GM21737 (cell line): ENCODE measurements around the gene BTBD16.

Experiments
- ATAC-seq: cut with Tn5 transposase; IDR thresholded peaks from one replicate; pipeline ENCODE4 v1.9.1; 2021; ENCODE audit warnings: mild to moderate bottlenecking, moderate library complexity; ENCODE audit not compliant: unreplicated experiment

Gene BTBD16

DNA sequence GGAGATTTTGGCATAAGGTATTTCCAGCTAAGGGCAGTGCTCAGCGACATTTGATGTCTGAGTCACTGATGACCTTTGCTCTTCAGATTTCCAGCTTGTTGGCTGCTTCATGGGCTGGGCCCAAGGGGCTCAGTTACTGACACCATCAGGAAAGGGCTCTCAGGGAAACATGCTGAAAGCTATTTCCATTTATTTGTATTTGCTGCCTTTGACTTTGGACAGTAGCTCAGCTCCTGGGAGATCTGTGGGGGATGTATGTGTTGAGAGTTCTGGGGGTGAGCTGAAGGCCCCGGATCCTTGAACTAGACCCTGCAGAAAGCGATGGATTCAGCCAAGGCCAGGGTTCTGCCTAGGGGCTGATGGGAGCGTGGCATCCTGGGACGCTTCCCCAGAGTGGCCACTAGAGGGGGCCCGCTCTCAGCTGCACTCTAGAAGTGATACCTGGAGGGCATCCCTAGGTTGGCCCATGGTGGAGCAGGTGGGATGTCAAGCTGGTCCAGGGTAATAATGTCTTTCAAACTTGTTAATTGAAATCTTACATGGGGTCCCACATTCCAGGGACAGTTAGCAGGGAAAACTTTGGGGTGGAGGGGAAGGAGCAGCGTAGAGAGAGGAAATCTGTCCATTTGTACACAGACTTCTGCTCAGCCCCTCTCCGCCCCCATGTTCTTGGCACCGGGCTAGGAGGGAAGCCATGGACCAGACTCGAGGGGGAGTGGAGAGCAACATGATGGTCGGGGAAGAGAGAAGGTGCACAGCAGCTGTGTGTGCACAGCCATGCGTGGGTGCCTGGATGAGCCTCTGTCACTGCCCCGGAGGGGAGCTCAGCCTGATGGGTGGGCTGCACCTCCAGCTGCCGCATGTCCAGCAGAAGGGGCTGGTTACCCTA, 3.0 kb upstream of the BTBD16 start:
- ATAC-seq: peak; percentile 65

DNA sequence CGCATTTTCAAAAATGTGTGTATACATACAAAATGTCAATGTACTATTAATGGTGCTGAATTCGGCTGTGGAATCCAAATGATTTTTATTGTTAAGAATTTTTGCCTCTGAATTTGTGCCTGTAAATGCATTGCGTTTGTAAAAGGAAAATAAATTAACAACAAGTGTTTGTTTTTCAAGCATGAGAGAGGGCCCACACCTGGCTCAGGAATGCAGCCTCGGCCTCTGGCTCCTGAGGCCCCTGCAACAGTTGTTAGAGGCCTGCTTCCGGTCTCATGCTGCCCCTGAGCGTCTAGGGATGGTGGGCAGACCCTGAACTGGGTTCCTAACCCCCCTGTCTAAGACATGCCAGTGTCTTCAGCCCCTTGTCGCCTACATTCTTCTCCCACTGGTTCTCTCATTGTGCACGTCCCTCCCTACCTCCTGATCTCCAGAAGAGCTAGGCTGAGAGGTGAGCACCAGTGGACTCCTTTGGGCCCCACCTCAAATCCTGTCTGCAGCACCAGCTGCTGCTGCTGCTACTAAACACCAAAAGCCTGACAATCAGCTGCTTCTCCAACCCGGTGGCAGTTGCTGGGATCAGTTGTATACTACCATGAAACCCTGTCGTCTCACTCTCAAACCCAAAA, 1.9 kb upstream of the BTBD16 start:
- no peak for ATAC-seq

GRCh38 chr10:122273966-122274545, 3.0 kb downstream of the BTBD16 start:
- no peak for ATAC-seq

- no peak for ATAC-seq
These were observed 5.6 kb downstream of the BTBD16 start for GRCh38 chr10:122276611-122277208.

- no peak for ATAC-seq
These were observed 6.5 kb downstream of the BTBD16 start for GRCh38 chr10:122277526-122278136.

DNA sequence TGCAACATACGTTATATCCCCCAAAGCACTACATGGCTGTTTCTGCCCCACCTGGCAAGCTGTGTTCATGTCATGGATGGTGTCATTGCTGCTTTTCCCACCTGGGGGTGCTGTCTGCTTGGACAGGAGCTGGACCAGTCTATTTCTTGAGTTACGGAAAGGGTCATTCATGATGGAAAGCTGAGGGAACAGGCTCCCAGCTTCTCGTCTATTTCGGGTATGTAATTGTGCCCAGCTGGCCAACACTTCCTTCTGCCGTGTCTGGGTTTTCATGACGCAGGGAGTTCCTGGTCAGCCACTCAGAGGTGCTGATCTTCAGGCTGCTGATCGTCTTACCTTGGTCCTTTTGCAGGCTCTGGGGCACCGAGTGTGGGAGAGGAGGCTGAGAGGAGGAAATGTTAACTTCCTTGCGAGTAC, 8.6 kb downstream of the BTBD16 start:
- ATAC-seq: no peak

GRCh38 chr10:122280156-122280555, 9.1 kb downstream of the BTBD16 start:
- ATAC-seq: no peak

- ATAC-seq: no peak
These were observed 10.0 kb downstream of the BTBD16 start for GRCh38 chr10:122281018-122281626.

GRCh38 chr10:122281751-122282150, 10.7 kb downstream of the BTBD16 start:
- no peak for ATAC-seq

DNA sequence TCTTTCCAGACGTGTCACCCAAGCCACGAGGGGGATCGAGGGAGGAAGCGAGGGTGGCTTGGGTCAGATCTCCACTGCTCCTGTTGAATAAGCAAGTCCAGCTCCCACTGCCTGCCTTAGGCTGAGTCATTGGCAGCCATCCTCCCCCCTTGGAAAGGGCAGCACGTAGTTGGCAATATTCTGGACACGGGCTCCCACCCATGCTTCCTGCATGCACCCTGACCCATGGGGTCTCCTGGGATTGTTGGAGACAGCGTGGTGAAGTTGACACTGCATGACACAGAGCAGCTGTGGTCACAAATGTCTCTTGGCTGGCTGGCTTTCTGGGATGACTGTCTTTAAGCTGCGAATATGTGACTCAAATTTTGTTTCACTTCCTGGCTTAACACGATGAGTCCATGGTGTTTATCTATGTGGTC, 11.2 kb downstream of the BTBD16 start:
- no peak for ATAC-seq

DNA sequence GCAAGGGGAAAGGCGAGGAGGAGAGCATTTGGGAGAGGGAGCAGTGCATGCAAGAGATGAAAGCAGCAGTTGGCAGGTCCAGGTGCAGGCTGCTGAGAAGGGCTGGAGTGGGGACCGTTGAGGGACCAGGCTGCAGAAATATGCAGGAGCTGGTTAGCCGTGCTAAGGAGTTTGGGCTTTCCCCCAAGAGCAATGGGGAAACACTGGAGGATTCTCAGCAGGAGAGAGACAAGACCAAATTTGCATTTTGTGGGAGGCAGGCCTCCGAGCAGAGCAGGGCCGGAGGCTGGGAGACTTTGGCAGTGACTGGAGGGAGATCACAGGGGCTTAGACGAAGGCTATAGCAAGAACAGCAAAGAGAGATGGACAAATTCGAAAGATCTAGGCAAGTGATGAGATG, 11.8 kb downstream of the BTBD16 start:
- ATAC-seq: no peak

DNA sequence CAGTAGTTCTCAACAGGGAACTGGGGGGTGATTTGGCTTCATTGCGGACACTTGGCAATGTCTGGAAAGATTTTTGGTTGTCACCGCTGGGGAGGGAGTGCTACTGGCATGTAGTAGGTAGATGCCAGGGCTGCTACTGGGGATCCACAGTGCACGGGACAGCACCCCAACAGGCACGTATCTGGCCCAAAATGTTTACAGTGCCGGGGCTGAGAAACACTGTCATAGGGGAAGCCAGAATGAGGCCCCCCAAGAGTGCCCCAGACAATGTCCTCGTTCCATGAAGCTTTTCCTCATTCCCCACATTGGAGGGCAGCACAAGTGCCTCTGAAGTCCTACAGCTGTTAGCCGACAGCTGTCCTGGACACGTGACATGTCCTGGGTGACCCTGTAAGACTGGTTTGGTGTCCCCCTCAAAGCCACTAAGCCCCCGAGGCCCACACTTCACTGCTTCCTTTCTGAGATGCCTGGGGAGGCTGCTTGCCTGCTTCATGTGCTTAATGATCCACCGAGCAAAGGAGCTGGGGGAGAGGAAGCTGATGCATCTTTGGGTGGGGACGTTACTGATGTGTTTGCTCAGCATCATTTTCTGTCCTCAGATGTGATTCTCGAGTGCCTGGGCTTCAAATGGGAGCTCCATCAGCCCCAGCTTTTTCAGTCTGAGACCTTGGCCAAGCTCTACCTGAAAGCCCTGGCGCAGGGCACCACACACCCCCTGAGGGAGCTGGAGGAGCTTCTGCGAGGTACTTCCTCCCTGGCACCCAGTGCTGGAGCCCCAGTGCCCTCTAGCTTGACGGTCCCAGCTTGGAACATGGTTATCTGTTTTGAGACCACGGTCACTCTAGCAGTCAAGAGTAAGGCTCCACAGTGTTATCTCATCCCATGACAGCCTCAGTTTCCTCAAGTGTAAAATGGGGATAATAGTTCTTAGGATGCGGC, 14.7 kb downstream of the BTBD16 start:
- ATAC-seq: no peak

DNA sequence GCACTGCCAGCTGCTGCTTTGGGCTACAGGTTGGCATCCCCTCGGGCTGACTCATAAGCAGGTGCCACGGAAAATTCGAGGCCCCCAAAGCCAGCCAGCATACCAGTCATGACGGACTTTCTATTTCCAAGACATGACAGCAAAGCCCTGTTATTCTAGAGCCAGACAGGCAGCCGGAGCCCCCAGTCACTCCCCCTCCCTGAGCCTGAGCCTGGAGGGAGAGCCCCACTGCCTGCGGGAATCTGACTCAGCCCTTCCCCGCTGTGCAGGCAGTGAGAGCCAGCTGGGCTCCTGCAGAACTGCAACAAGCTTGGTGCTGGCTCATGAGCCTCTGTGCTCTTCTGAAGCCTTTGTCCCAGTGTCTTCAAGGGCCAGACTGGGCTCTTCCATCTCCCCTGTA, 15.8 kb downstream of the BTBD16 start:
- ATAC-seq: no peak

DNA sequence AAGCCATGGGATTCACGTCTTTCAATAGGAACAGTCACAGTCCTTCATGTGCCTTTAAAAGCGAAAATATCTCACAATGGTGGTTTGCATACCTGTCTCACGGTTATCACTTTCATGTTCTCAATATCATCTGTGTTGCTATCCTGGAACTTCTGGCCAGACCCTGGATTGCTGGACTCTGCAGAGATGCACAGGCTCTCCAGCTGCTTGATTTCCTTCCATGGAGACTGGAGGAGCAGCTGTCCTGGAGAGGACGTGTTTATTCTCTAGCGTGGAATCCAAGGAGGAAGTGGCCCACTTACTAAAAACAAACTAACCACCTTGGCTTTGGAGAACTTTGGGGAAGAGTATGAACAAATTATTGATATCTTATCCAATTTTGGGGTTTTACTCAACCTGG, 16.5 kb downstream of the BTBD16 start:
- ATAC-seq: no peak

GRCh38 chr10:122288262-122288661, 17.2 kb downstream of the BTBD16 start:
- ATAC-seq: no peak

DNA sequence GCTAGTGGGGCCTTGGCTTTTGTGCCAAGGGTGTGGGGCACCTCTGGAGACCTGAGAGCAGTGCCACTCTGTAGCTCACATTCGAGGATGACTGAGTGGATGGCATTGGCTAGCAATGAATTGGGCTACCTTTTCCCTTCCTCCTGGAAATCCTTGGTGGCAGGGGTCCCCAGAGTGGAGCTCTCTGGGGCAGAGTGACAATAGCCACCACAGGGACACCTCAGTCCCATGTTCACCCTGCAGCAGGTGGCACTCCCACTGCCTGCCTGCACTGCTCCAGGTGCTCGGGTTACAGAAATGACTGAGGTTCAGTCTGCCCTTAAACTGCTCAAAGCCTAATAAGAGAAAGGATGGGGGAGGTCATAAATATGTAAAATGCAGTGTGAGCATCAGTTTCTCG, 17.8 kb downstream of the BTBD16 start:
- ATAC-seq: no peak

DNA sequence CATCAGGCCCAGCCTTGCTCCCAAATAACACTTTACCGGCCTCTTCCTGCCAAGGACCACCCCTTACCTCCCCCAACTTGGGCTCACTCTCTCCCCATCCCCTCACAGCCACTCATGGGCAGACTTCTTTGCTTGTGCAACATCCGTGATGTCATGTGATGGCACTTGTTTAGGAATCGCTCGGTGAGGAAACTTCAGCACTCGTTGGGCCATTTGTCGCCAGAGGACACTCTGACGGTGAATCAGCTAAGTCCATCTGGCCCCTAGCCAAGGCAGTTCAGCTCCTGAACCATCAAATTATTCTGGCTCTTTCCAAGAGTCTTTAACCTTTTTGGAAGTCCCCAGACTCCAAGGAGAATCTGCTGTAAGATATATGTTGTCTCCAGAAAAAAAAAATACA, 19.2 kb downstream of the BTBD16 start:
- no peak for ATAC-seq

GRCh38 chr10:122290833-122291532, 19.9 kb downstream of the BTBD16 start:
- no peak for ATAC-seq

DNA sequence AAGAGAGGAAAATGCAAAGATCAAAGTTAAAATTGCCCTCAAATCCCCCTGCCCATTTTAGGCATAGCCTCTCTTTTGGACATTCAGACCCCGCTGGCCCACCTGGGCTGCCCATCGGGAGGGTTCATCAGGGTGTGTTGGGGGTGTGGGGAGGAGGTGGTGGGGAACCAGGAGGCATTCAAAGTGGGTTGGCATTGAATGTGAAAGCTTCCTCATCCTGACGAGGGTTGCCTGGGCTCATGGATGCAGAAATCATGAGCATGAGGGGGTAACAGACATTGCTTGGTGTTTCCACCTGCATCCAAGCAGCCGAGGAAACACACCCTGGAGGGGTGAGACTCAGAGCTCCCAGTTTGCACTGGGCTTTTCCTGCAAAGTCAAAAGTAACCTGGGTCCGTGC, 20.6 kb downstream of the BTBD16 start:
- ATAC-seq: no peak
